Skeletal muscle cell (primary cell): ENCODE measurements around the gene SART1.
A peak's percentile ranks its signal among the peaks of the same experiment; 100 is the strongest.
"Not testable (repeated sequence)": the region's sequence is repeated elsewhere in the genome, so short reads cannot be mapped to it uniquely, and the experiment has no call there.

Experiments used
- DNase-seq: peaks from one replicate; pipeline ENCODE4 v3.0.0-alpha.2; 2010; ENCODE audit warnings: low read depth
- H3K4me3 ChIP-seq: 2 replicates; pipeline ENCODE4 v1.5.1; 2011; ENCODE audit warnings: low read depth, mild to moderate bottlenecking, control low read depth, low read length, moderate library complexity

Gene SART1

DNA sequence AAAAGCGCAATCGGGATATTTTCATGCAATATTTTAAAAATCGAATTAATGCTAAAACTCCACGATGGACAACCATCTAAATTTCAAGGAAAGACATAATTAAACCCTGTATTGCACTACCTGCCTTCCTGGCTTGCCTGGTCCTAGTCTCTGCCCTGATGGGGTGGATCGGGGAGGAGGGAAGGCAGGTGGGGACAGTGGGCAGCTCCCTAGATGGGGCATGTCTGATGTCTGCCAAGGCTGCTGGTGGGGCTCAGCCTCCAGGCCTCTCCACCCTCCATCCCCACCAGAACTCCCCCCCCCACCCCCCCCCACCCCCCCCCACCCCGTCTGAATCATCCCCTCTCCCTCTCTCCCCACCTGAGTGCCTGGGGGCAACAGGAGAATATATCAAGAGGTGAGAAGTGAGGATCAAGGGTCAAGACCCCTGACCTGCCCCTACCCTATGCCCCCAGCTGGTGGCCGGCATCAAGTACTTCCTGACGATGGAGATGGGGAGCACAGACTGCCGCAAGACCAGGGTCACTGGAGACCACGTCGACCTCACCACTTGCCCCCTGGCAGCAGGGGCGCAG is 50.9 kb downstream of the SART1 start:
- no peak overlapping the region for H3K4me3 ChIP-seq
- DNase-seq: no peak

DNA sequence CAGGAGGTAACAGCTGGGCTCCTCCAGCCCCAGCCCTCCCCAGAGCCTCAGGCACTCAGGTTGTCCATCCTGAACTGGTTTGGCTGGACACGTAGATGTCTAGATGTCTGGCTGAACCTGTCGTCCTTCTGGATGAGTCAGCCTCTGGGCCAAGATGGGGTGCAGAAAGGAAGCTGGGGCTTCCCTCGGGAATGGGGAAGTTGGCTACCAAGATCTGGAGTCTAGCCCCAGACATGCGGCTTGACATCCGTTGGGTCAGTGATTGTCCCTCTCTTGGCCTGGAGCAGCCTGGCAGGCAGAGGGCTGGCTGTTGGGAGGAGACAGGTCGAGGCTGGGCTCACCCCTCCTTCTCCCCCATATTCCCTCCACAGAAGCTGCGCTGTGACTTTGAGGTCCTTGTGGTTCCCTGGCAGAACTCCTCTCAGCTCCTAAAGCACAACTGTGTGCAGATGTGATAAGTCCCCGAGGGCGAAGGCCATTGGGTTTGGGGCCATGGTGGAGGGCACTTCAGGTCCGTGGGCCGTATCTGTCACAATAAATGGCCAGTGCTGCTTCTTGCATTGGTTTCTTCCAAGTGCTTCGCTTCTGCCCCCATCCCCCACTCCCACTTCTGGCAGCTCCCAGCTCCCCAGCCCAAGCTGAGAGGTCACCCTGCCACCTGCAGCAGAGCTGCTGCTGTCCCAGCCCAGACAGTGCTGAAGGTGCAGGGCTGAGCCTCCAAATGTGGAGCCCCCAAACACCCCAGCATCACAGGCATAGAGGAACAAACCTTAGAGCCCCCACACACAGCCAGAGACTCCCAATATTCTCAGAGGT is 51.6 kb downstream of the SART1 start:
- no peak for DNase-seq
- H3K4me3 ChIP-seq: no peak overlapping the region

DNA sequence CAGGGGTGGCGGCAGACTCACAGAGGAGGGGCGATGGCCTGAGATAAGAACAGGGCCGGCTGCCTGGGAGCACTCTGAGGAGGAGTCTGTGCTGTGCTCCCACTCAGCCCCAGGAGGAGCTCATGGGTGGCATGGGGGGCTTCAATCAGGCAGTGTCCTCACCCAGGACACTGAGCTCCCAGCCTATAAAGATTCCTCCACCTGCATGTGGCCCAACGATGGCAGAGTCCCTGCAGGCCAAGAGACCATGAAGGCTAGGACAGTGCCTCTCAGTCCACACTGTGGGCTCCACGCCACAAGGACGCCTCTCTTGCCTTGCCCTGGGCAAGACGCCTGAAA is 52.2 kb downstream of the SART1 start:
- H3K4me3 ChIP-seq: no peak overlapping the region
- DNase-seq: no peak

DNA sequence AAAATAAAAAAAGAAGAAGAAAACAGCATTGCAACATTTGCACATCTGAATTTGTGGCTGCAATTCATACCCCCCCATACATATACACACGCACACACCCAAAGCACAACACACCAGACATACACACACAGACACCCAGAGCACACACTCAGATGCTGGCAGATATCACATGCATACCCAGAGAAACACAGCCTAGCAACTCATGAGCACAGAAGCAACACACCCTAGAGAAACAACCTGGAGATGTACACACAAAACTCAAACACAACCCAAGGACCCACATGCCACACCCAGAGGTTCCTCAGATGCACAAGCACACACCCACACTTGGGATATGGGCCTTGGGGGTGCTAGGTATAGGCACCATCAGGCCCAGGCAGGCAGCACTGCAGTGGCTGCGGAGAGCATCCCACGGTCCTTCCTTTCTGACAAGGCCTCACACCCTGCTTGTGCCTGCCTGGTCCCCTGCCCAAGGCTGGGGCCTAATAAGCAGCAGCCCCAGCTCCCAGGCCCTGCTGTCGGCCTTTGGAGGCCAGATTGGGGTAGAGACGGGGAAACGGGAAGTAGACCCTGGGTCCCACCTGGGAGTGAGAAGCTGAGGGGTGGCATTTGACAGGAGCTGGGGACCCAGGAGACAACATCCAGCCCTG is 53.4 kb downstream of the SART1 start:
- DNase-seq: no peak

DNA sequence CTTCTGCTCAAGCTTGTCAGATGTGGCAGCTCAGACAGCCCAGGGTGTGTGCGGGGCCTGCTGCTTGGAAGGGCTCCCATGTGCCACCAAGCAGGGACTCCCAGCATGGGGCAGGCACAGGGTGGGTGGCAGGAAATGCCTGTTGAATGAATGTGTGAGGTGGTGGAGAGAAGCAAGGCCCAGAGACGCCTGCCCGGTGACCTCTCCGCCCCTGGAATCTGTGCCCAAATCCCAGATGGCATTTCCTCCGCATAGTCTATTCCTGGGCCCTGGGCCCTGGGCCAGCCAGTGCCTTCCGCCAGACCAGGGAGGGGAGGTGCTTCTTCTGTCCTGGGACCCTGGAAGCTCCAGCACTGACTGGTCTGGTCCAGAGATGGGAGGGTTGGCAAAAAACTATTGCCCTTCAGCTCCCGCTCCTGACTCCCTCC is 53.9 kb downstream of the SART1 start:
- H3K4me3 ChIP-seq: no peak overlapping the region
- no peak for DNase-seq

More for the DNA sequence above, 53.4 kb downstream of the SART1 start:
- H3K4me3 ChIP-seq: no peak overlapping the region

DNA sequence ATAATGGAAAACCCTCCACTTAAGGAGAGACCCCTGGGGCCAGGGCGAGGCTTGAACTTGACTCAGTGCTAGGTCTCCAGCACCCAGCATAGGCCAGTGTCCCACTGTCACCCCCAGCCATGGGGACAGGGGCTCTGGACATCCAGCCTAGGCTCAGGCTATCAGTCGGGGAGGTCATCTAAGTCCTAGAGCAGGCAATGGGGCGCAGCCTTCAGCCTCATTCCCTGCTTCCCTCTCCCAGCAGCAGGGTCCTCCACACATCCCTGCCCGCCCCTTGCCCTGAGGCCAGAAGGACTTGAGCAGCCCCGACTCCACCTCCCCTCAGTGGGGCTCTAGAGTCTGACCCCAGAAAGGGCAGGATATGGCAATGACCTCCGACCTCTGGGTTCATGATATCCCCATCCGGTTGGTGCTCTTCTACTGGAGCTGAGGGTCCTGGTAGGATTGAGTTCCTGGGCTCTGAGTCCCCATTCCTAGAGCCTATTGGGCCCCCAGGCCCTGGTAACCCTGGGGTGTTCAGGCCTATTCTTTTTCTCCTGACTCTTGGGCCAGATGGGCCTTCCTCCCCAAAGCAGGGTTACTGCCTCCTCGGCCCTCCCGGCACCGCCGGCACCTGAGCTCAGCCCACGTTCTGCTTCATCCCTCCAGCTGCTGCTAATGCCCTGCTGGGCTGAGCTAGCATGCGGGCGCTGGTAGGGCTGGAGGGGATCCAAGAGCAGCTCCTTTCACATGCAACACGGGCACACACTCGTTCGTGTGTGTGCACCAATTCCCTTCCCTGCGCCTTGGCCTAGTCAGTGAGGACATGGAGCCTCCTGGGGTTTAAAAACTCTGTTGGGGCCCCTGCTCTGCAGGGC is 54.6 kb downstream of the SART1 start:
- H3K4me3 ChIP-seq: no peak overlapping the region
- no peak for DNase-seq

DNA sequence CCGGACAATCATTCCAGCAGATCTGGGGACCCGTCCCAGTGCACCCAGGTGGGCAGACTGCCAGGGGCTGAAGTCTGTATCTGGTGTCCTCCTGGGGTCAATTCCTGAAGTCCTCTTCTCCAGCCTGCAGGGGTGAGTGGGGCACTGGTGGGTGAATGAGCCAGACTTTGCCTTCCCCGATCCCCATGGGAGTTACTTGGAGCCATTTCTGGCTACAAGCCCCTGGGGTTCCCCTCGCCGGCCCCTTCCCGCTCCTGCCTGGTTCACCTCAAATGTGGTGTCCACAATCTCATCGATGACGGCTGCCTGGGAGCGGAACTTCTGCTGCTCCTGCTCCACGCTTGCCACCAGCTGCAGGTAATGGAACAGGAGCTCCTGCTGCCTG is 55.3 kb downstream of the SART1 start:
- DNase-seq: no peak
- H3K4me3 ChIP-seq: no peak overlapping the region

DNA sequence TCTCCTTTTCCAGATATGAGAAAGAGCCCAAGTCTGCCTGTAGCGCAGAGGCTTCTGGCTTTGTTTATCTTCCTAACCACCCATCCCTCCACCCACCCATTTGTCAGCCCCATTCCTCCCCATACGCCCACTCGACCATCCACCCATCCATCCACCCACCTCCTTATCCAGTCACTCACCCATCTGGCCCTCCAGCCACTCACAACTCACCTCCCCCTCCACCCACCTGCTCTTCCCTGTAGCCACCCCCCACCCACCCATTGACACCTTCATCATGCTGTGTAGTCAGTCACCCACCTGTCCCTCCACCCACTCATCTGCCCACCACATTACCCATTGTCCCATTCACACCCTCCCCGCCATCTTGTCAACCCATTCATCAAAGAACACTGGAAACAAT is 55.8 kb downstream of the SART1 start:
- H3K4me3 ChIP-seq: no peak overlapping the region
- DNase-seq: no peak

DNA sequence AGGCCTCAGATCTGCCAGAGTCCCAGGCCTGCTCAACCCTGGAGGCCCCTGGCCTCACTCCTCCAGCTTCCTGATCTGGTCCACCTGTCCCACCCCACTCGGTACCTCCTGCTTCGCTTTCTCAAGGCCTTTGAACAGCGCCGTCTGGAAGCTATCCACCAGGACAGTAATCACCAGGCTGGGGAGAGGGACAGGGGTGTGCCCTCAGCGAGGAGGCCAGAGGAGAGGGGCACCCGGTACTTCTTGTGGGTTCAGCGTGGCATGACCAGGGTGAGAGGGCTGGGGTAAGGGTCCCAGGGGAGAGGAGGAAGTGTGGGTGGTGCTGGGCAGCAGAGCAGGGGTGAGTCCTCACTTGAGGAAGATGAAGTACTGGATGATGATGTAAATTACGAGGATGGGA is 58.7 kb downstream of the SART1 start:
- H3K4me3 ChIP-seq: no peak overlapping the region
- DNase-seq: no peak

DNA sequence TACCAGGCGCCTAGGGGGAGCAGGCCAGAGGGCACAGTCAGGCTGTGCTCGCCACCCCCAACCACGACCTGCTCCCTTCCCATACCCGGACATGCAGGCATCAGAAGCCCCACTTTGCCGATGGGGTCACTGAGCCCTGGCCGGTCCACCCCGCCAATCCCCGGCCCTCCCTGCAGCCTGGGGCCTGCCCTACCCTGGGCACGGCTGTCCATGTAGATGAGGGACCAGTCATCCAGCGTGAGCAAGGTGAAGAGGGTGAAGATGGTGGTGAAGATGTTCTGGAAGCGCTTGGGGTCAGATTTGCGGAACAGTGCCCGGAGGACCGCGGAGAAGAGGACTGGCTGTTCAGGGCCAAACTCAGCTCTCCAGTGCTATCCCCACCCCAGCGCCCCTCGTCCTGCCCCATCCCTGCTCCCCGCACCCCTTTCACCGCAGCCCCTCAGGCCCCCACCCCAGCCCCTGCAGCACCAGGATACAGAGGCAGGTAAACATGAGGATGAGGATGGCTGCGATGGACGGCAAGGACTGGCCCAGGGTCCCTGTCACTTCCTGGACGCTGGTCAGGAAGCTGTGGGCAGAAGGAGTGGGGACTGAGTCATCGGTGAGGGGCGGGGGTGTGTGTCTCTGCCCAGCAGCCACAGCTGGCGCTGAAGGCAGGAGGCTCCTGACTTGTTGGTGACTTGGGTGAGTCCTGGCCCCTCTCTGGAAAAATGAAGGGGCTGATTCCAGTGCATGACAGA is 59.3 kb downstream of the SART1 start:
- DNase-seq: peak; percentile 26
- H3K4me3 ChIP-seq: no peak overlapping the region

DNA sequence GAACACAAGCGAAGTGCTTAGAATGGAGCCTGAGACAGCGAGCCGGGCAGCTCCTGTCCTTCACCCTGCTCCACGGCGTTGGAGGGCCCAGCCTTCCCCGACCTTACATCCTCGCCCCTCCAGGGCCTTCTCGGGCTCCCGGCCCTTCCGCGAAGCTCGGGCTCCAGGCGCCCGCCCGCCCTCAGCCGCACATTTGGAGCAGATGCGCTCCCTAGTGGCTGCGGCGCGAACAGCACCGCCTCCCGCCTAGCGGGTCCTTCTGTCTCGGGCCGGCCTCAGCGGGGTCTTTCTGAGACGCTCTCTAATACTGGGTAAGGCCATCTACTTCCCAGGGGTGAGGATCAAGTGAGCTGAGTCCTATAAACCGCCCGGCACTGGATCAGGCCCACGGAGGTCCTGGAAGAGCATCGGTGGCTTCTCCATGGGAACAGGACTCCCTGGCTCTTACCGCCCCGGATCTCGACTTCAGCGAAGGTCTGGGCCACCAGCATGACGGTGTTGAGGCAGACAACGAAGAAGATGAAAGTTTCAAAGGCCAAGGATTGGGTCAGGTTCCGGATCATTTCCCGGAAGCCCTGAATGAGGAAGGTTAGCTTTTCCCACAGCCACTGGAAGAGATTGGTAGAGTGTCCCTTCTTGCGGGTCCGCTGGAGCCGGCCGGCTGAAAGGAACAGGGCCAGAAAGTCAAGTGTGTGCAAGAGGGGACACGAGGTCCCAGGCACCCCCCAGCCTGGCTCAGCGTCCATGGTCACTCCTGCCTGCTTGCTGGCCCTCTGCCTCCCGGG is 61.1 kb downstream of the SART1 start:
- DNase-seq: no peak
- H3K4me3 ChIP-seq: no peak overlapping the region

DNA sequence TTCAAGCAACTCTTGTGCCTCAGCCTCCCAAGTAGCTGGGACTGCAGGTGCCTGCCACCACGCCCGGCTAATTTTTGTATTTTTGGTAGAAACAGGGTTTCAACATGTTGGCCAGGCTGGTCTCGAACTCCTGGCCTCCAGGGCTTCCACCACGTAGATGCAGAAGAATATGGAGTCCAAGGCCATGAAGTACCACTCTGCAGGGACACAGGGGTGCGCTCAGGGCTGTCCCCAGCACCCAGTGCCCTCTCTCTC is 61.6 kb downstream of the SART1 start:
- H3K4me3 ChIP-seq: not testable (repeated sequence)

DNA sequence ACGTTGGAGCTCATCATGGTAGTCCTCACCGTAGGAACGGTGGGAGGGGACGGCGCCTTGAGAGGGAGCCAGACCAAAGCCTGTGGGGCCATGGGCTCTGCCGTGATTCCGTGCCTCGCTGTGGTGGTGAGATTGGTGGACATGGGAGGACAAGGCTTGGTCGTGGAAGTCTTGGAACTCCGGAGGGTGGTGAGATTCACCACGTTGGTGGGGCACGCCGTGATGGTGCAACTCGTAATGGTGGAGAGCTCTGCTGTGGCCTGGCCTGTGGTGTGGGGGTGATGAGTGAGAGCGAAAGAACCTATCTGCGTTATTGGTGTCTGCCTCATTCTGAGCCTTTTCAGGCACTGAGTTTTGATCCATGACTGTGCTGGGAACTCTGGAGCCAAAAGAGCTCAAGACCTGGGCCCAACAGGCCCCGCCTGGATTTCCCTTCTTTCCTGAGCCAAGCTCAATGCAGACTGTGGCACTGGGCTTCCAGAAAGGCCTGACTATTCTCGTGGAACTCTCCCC is 64.5 kb downstream of the SART1 start, which contains the start of gene CATSPER1:
Gene CATSPER1, minus strand, starts transcription at position 463 of the 513 bp plus-strand sequence. Its CDS starts 100 bp downstream, at position 363.
- no peak within 1 kb of the TSS for H3K4me3 ChIP-seq
- DNase-seq: no peak

More for the DNA sequence above, 61.6 kb downstream of the SART1 start:
- DNase-seq: not testable (repeated sequence)
